ENCODE results near the gene HHLA2. TPM values are rescaled to one million over a fixed set of nuclear protein-coding genes. Genes with fewer than 3 reads are reported as not detected.
"Not testable (repeated sequence)": the region's sequence is repeated elsewhere in the genome, so short reads cannot be mapped to it uniquely, and the experiment has no call there.

Gene HHLA2, protein sequence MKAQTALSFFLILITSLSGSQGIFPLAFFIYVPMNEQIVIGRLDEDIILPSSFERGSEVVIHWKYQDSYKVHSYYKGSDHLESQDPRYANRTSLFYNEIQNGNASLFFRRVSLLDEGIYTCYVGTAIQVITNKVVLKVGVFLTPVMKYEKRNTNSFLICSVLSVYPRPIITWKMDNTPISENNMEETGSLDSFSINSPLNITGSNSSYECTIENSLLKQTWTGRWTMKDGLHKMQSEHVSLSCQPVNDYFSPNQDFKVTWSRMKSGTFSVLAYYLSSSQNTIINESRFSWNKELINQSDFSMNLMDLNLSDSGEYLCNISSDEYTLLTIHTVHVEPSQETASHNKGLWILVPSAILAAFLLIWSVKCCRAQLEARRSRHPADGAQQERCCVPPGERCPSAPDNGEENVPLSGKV
- not detected for total RNA-seq (ENCODE audit: unreplicated experiment)
- long read RNA-seq: 0 reads

DNA sequence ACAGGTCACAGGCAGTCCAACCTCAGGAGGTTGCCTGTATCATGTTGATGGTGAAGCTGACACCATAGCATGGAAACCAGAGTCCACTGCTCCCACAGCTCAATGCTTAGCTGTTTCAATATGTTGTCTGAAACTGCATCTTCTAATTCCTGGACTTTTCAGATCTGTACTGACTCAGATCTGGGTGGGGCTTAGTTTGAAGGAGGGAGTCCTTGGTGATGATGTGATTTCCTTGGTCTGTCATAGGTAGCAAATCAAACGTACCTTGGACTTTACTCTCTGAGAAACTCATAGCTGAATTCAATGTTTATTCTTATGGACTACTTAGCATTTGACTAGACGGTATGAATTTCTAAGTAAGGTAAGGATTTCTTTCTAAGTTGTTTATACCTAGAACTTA, at the start of gene HHLA2:
TSS of gene HHLA2 (plus strand) at position 310 of the 400 bp plus-strand sequence. CDS start 55,266 bp downstream, outside the sequence.
- no peak for DNase-seq (ENCODE audit: low spot score)
- Mint-ChIP-seq H3K9me3 (ENCODE audit: unreplicated experiment) (no peaks in the 10 kb centered on the region), H3K27me3 (ENCODE audit: unreplicated experiment) (no peaks in the 10 kb centered on the region), H3K27ac (ENCODE audit: unreplicated experiment) (no peak within 1 kb of the TSS), H3K36me3 (ENCODE audit: low read depth, unreplicated experiment) (no peaks in the 10 kb centered on the region), H3K4me3 (ENCODE audit: unreplicated experiment) (no peak within 1 kb of the TSS), H3K4me1 (ENCODE audit: unreplicated experiment) (no peaks in the 10 kb centered on the region)
- TF ChIP-seq, protein P1, sequence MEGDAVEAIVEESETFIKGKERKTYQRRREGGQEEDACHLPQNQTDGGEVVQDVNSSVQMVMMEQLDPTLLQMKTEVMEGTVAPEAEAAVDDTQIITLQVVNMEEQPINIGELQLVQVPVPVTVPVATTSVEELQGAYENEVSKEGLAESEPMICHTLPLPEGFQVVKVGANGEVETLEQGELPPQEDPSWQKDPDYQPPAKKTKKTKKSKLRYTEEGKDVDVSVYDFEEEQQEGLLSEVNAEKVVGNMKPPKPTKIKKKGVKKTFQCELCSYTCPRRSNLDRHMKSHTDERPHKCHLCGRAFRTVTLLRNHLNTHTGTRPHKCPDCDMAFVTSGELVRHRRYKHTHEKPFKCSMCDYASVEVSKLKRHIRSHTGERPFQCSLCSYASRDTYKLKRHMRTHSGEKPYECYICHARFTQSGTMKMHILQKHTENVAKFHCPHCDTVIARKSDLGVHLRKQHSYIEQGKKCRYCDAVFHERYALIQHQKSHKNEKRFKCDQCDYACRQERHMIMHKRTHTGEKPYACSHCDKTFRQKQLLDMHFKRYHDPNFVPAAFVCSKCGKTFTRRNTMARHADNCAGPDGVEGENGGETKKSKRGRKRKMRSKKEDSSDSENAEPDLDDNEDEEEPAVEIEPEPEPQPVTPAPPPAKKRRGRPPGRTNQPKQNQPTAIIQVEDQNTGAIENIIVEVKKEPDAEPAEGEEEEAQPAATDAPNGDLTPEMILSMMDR (IDR thresholded peaks at IDR 0.05; ENCODE audit: unreplicated experiment): no peak

DNA sequence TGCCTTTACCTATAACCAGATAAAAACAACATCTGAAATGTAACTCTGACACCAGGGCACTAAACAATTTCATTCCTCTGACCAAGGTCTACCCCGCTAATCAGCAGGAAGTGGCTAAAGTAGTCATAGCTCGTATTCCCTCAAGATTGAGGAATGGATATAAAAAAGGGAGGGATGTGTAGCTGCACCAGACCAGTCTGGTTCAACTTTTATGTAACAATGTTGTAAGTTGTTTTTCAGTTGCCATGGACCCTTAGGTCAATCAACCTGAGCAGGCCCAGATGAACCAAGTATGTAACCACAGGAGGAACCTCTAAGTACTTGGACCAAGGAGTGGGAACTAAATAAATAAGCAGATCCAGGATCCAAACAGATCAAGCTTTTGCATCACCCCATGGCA, 45.7 kb upstream of the HHLA2 start:
- Mint-ChIP-seq H3K9me3 (ENCODE audit: unreplicated experiment) (no peaks in the 10 kb centered on the region), H3K4me1 (ENCODE audit: unreplicated experiment) (no peaks in the 10 kb centered on the region), H3K27ac (ENCODE audit: unreplicated experiment) (no peak overlapping the region), H3K4me3 (ENCODE audit: unreplicated experiment) (no peak overlapping the region), H3K36me3 (ENCODE audit: low read depth, unreplicated experiment) (no peaks in the 10 kb centered on the region), H3K27me3 (ENCODE audit: unreplicated experiment) (no peaks in the 10 kb centered on the region)
- no peak for DNase-seq (ENCODE audit: low spot score)
- TF ChIP-seq, protein P1 (IDR thresholded peaks at IDR 0.05; ENCODE audit: unreplicated experiment): no peak

DNA sequence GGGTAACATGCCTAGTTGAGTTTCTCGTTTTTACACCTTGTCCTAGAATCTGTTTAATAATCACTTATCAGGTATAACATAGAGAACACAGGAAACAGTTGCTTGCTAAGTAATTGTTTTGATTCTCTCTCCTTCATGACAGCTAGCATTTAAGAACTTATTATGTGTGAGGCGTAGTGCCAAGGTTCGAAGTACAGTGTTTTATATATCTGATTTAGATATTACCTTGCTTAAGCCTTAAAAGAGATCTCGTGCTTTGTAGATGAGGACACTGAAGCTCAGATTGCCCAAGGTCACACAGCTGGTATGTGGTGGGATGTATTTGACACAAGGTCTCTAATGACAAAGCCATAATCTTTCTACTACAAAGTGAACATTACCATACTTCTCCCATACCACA, 45.1 kb upstream of the HHLA2 start:
- DNase-seq (ENCODE audit: low spot score): no peak
- no peaks in the 10 kb centered on the region for H3K36me3 Mint-ChIP-seq (ENCODE audit: low read depth, unreplicated experiment)
- no peak overlapping the region for H3K27ac Mint-ChIP-seq (ENCODE audit: unreplicated experiment)
- H3K27me3 Mint-ChIP-seq (ENCODE audit: unreplicated experiment): no peaks in the 10 kb centered on the region
- no peak overlapping the region for H3K4me3 Mint-ChIP-seq (ENCODE audit: unreplicated experiment)
- no peaks in the 10 kb centered on the region for H3K9me3 Mint-ChIP-seq (ENCODE audit: unreplicated experiment)
- TF ChIP-seq, protein P1 (IDR thresholded peaks at IDR 0.05; ENCODE audit: unreplicated experiment): no peak
- H3K4me1 Mint-ChIP-seq (ENCODE audit: unreplicated experiment): no peaks in the 10 kb centered on the region

DNA sequence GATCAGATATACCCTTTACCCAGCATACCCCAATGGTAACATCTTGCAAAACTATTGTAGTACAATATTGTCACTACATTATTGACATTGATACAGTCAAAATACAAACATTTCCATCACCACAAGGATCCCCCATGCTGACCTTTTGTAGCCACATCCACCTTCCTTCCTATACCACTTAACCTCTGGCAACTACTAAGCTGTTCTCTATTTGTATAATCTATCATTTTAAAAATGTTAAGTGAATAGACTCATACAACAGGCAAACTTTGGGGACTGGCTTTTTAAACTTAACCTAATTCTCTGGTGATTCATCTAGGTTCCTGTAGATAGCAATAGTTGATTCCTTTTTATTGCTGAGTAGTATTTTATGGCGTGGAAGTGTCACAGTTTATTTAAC, 44.5 kb upstream of the HHLA2 start:
- Mint-ChIP-seq H3K9me3 (ENCODE audit: unreplicated experiment) (no peaks in the 10 kb centered on the region), H3K4me1 (ENCODE audit: unreplicated experiment) (no peaks in the 10 kb centered on the region), H3K27ac (ENCODE audit: unreplicated experiment) (no peak overlapping the region), H3K27me3 (ENCODE audit: unreplicated experiment) (no peaks in the 10 kb centered on the region), H3K36me3 (ENCODE audit: low read depth, unreplicated experiment) (no peaks in the 10 kb centered on the region), H3K4me3 (ENCODE audit: unreplicated experiment) (no peak overlapping the region)
- TF ChIP-seq, protein P1 (IDR thresholded peaks at IDR 0.05; ENCODE audit: unreplicated experiment): no peak
- no peak for DNase-seq (ENCODE audit: low spot score)

DNA sequence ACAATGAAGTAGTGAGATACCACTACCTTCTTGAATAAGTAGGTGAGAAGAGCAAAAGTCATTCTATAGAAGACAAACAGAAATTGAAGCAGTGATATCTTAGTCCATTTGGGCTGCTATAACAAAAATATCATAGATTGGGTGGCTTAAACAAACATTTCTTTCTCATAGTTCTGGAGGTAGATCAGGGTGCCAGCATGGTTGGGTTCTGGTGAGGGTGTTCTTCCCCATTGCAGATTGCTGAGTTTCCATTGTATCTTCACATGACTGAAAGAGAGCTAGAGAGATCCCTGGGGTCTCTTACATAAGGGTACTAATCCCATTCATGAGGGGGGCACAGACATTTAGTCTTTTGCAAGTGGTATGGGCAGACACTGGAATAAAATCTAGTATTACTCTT, 41.2 kb upstream of the HHLA2 start:
- Mint-ChIP-seq H3K36me3 (ENCODE audit: low read depth, unreplicated experiment) (no peaks in the 10 kb centered on the region), H3K27me3 (ENCODE audit: unreplicated experiment) (no peaks in the 10 kb centered on the region), H3K4me3 (ENCODE audit: unreplicated experiment) (no peak overlapping the region), H3K4me1 (ENCODE audit: unreplicated experiment) (no peaks in the 10 kb centered on the region), H3K9me3 (ENCODE audit: unreplicated experiment) (no peaks in the 10 kb centered on the region), H3K27ac (ENCODE audit: unreplicated experiment) (no peak overlapping the region)
- DNase-seq (ENCODE audit: low spot score): no peak
- TF ChIP-seq, protein P1 (IDR thresholded peaks at IDR 0.05; ENCODE audit: unreplicated experiment): no peak

DNA sequence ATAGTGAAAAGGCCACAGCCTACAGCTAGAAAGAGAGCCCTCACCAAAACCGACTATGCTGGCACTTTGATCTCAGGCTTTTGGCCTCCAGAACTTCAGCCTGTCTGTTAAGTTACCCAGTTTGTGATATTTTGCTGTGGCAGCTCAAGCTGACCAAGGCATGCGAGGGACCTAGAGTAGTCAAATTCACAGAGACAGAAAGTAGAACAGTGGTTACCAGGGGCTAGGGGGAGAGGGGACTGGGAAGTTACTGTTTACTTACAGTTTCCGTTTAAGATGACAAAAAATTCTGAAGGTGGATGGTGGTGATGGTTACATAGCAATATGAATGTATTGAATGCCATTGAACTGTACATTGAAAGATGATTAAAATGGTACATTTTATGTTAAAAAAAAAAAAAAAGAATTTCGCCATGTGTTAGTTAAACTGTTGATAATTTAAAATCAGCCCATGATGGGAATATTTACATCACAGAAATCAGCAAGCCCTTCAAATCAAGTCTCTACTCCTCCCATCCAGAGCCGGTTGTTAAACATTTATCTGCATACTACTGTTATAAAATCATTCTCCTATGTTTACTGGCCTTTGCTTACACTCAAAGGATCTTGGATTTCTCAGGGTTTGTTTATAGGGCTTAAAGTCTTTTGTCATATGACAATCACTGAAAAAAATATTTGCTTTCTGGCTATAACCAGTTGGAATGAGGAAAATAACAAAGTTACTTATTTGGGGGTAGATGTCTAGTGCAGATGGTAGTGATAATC, 31.6 kb upstream of the HHLA2 start:
- H3K4me3 Mint-ChIP-seq (ENCODE audit: unreplicated experiment); H3K27ac Mint-ChIP-seq (ENCODE audit: unreplicated experiment); H3K9me3 Mint-ChIP-seq (ENCODE audit: unreplicated experiment); H3K27me3 Mint-ChIP-seq (ENCODE audit: unreplicated experiment); H3K4me1 Mint-ChIP-seq (ENCODE audit: unreplicated experiment); H3K36me3 Mint-ChIP-seq (ENCODE audit: low read depth, unreplicated experiment); DNase-seq (ENCODE audit: low spot score): not testable (repeated sequence)

DNA sequence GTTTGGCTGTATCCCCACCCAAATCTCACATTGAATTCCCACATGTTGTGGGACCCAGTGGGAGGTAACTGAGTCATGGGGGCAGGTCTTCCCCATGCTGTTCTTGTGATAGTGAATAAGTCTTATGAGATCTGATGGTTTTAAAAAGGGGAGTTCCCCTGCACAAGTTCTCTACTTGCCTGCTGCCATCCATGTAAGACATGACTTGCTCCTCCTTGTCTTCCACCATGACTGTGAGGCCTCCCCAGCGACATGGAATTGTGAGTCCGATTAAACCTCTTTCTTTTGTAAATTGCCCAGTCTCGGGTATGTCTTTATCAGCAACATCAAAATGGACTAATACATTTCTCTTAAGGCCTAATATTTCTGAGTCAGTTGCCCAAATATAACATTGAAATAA, 28.1 kb upstream of the HHLA2 start:
- not testable (repeated sequence) for H3K36me3 Mint-ChIP-seq (ENCODE audit: low read depth, unreplicated experiment); H3K4me1 Mint-ChIP-seq (ENCODE audit: unreplicated experiment); H3K4me3 Mint-ChIP-seq (ENCODE audit: unreplicated experiment); H3K9me3 Mint-ChIP-seq (ENCODE audit: unreplicated experiment); DNase-seq (ENCODE audit: low spot score); H3K27me3 Mint-ChIP-seq (ENCODE audit: unreplicated experiment); H3K27ac Mint-ChIP-seq (ENCODE audit: unreplicated experiment)
